GM12878 (cell line): Measurements from ENCODE around the gene FBN3. TPM values are rescaled to one million over a fixed set of nuclear protein-coding genes. Genes with fewer than 3 reads are reported as not detected.

Experiments
- ATAC-seq: fragments of 200-7000 bp; cut with Tn5 transposase; 3 replicates; pipeline ENCODE4 v1.9.1; 2020; ENCODE audit warnings: mild to moderate bottlenecking, moderate library complexity
- BruUV-seq: library from RNA; stranded (reverse); fragments of 400-500 nt; replicated peaks from 2 replicates; lab custom pipeline; 2021; lab: Mats Ljungman, UMichigan
- CTCF ChIA-PET: fragments of 300-600 bp; sonication (Branson Sonifier 250); formaldehyde crosslinking; extraction: SDS; loops from one replicate; lab custom pipeline; 2021; ENCODE audit warnings: inconsistent platforms; lab: Yijun Ruan, JAX
- POLR2A ChIA-PET: fragments of 350-600 bp; formaldehyde crosslinking; extraction: SDS; loops from one replicate; lab custom pipeline; 2021; ENCODE audit warnings: inconsistent platforms; lab: Charles Lee
- RAD21 ChIA-PET: fragments of 300-600 bp; sonication (Branson Sonifier 250); formaldehyde crosslinking; loops from one replicate; lab custom pipeline; 2023; ENCODE audit warnings: antibody characterized with exemption; ENCODE audit not compliant: unreplicated experiment; lab: Charles Lee
- SMC1A ChIA-PET: fragments of 300-600 bp; sonication (Branson Sonifier 250); formaldehyde crosslinking; loops from one replicate; lab custom pipeline; 2023; ENCODE audit not compliant: unreplicated experiment, uncharacterized antibody; lab: Charles Lee
- DNase-seq: peaks from one replicate; pipeline ENCODE4 v3.0.0-alpha.2; 2011; ENCODE audit warnings: low read depth, low spot score
- FAIRE-seq: peaks from 3 replicates; lab custom pipeline; 2011; peaks lifted over from hg19 to GRCh38; lab: Jason Lieb, UNC
- H2AFZ ChIP-seq: 2 replicates; pipeline ENCODE4 v1.6.0; 2011; ENCODE audit warnings: low read depth, low read length, control low read depth; ENCODE audit not compliant: control insufficient read depth
- H3K27ac ChIP-seq: 2 replicates; pipeline ENCODE4 v1.5.1; 2011; ENCODE audit warnings: control low read depth; ENCODE audit not compliant: control insufficient read depth, insufficient read depth
- H3K27me3 ChIP-seq, 2 experiments: replicated peaks in 1 of 2; 2 replicates each; pipeline versions ENCODE4 v1.6.0 to v1.6.1; 2011; ENCODE audit warnings: low read length in 1 of 2; ENCODE audit not compliant: control insufficient read depth in 2 of 2, insufficient read depth in 2 of 2
- H3K36me3 ChIP-seq, 2 experiments: 2 replicates each; pipeline ENCODE4 v1.5.1; 2011; ENCODE audit warnings: low read length in 1 of 2; ENCODE audit not compliant: control insufficient read depth in 2 of 2, insufficient read depth in 2 of 2
- H3K4me1 ChIP-seq: 2 replicates; pipeline ENCODE4 v1.6.1; 2011; ENCODE audit warnings: mild to moderate bottlenecking, low read length, moderate library complexity, mixed read lengths; ENCODE audit not compliant: control insufficient read depth, insufficient read depth
- H3K4me2 ChIP-seq: 2 replicates; pipeline ENCODE4 v1.6.0; 2011; ENCODE audit warnings: control low read depth; ENCODE audit not compliant: control insufficient read depth, insufficient read depth
- H3K4me3 ChIP-seq: fragments of 200-600 bp; sonication (generic); 2 replicates; pipeline ENCODE4 v1.5.1; 2016
- H3K79me2 ChIP-seq: 2 replicates; pipeline ENCODE4 v1.6.0; 2011; ENCODE audit warnings: low read length; ENCODE audit not compliant: control insufficient read depth, insufficient read depth
- H3K9ac ChIP-seq: 2 replicates; pipeline ENCODE4 v1.8.0; 2011; ENCODE audit warnings: low read length, control low read depth, mixed read lengths; ENCODE audit not compliant: control insufficient read depth, insufficient read depth
- H3K9me3 ChIP-seq: replicated peaks from 3 replicates; pipeline ENCODE4 v1.5.1; 2011; ENCODE audit warnings: mild to moderate bottlenecking, low read length; ENCODE audit not compliant: control insufficient read depth, insufficient read depth
- H4K20me1 ChIP-seq: 2 replicates; pipeline ENCODE4 v1.6.0; 2011; ENCODE audit not compliant: control insufficient read depth, insufficient read depth
- CBFB ChIP-seq: IDR thresholded peaks from 2 replicates; pipeline ENCODE4 v1.6.1; 2016; ENCODE audit warnings: antibody characterized with exemption, low read depth
- CHD1 ChIP-seq: IDR thresholded peaks from 2 replicates; pipeline ENCODE4 v1.6.1; 2012; ENCODE audit warnings: low read depth, low read length, improper control_type of control experiment
- EP300 ChIP-seq, 2 experiments: fragments of 150-350 bp in 1 of 2; IDR thresholded peaks; 2 replicates each; pipeline ENCODE4 v1.6.1; 2011 to 2012; ENCODE audit warnings: low read depth in 2 of 2, low read length in 2 of 2, borderline replicate concordance in 1 of 2, improper control_type of control experiment in 1 of 2, inconsistent platforms in 1 of 2; ENCODE audit not compliant: control insufficient read depth in 1 of 2
- HDAC2 ChIP-seq: fragments of 200-600 bp; sonication (generic); IDR thresholded peaks from 2 replicates; pipeline ENCODE4 v1.6.1; 2017
- HSF1 ChIP-seq: fragments of 150-350 bp; IDR thresholded peaks from 2 replicates; pipeline ENCODE4 v1.6.1; 2014; ENCODE audit warnings: mild to moderate bottlenecking, low read depth, low read length
- KLF5 ChIP-seq: fragments of 450-650 bp; IDR thresholded peaks from 2 replicates; pipeline ENCODE4 v1.6.1; 2014; ENCODE audit warnings: mild to moderate bottlenecking; ENCODE audit not compliant: partially characterized antibody
- LARP7 ChIP-seq: fragments of 450-650 bp; IDR thresholded peaks from 2 replicates; pipeline ENCODE4 v1.6.1; 2017; ENCODE audit warnings: mild to moderate bottlenecking
- MXI1 ChIP-seq: fragments of 150-350 bp; IDR thresholded peaks from 2 replicates; pipeline ENCODE4 v1.6.1; 2011; ENCODE audit warnings: low read depth, mild to moderate bottlenecking, inconsistent platforms, low read length, improper control_type of control experiment
- MYC ChIP-seq: IDR thresholded peaks from 2 replicates; pipeline ENCODE4 v1.6.1; 2011; ENCODE audit warnings: mild to moderate bottlenecking, low read length, moderate library complexity, inconsistent platforms; ENCODE audit not compliant: insufficient read depth, insufficient replicate concordance, insufficient read length, severe bottlenecking
- POU2F2 ChIP-seq: IDR thresholded peaks from 3 replicates; pipeline ENCODE4 v1.6.1; 2011; ENCODE audit warnings: low read depth, mild to moderate bottlenecking, low read length, borderline replicate concordance
- RCOR1 ChIP-seq: conservative IDR thresholded peaks from 2 replicates; pipeline ENCODE4 v1.6.1; 2012; ENCODE audit warnings: low read depth, low read length, improper control_type of control experiment
- SREBF2 ChIP-seq: IDR thresholded peaks from 2 replicates; pipeline ENCODE4 v1.6.1; 2012; ENCODE audit warnings: mild to moderate bottlenecking, low read length
- TAF1 ChIP-seq: IDR thresholded peaks from 2 replicates; pipeline ENCODE4 v1.6.1; 2011; ENCODE audit warnings: mild to moderate bottlenecking, low read depth, low read length, borderline replicate concordance
- ZNF24 ChIP-seq: fragments of 450-650 bp; IDR thresholded peaks from 2 replicates; pipeline ENCODE4 v1.6.1; 2017; ENCODE audit warnings: antibody characterized with exemption, mild to moderate bottlenecking
- ZNF384 ChIP-seq: IDR thresholded peaks from 2 replicates; pipeline ENCODE4 v1.6.1; 2012; ENCODE audit warnings: low read depth, mild to moderate bottlenecking, low read length, improper control_type of control experiment, borderline replicate concordance
- WGBS: methylation state at CpG from one replicate; pipeline ENCODE4 v1.1.6; 2016; ENCODE audit warnings: low lambda C conversion rate; ENCODE audit not compliant: insufficient replicate concordance, insufficient coverage; ENCODE audit errors: missing lambda C conversion rate; 5-methylcytosine and 5-hydroxymethylcytosine counted together
- in situ Hi-C: fragments of 300-500 bp; cut with MboI; formaldehyde crosslinking; loops from 9 replicates; pipeline ENCODE4 v1.14.3; 2018; ENCODE audit warnings: mixed read lengths
- intact Hi-C: fragments of 100-400 bp; cut with micrococcal nuclease; formaldehyde crosslinking; loops from one replicate; pipeline ENCODE4 v1.14.2; 2022; ENCODE audit not compliant: unreplicated experiment
- polyA plus RNA-seq, 11 experiments: library from polyadenylated mRNA; depleted of rRNA in 4 of 11; unstranded in 6 of 11; stranded (reverse) in 5 of 11; fragments of >200 nt; fragmentation: Nextera tagmentation in 4 of 11; fragmentation: Illumina TruSeq in 1 of 11; extraction: Ambion mirVana in 4 of 11; extraction: Trizol in 1 of 11; gene quantifications; 1 replicate in 1 of 11; 2 replicates in 10 of 11; pipeline versions ENCODE4 v1.2.1 to v1.2.3, GENCODE V29; 2011 to 2016; ENCODE audit warnings: inconsistent platforms in 2 of 11, missing spikeins in 2 of 11, low read depth in 1 of 11
- total RNA-seq, 4 experiments: library from RNA; depleted of rRNA in 3 of 4; stranded (reverse); fragments of >200 nt in 3 of 4; fragmentation: Illumina TruSeq in 1 of 4; extraction: Trizol in 1 of 4; gene quantifications; 2 replicates each; pipeline versions ENCODE4 v1.2.1 to v1.2.3, GENCODE V29; 2013 to 2021

The FBN3 gene
- total and polyA plus RNA-seq, 10 of the 15 experiments (the other 5 are each of a cell fraction or from before 2014, with no cell fraction given) = 0.05 TPM; not detected in 9

- intact Hi-C loops = no loop called here
- Histone ChIP-seq H3K36me3 (no peaks in the 10 kb centered on the region), H3K9ac (no peak overlapping the region), H3K4me3 (no peak overlapping the region), H3K27ac (no peak overlapping the region), H3K4me1 (no peaks in the 10 kb centered on the region), H3K27me3 (no peaks in the 10 kb centered on the region), H3K4me2 (no peak overlapping the region), H3K9me3 (peaks cover 5% of the 10 kb centered on the region; the same call in 2 of the 3 replicates), H3K79me2 (no peaks in the 10 kb centered on the region), H2AFZ (no peak overlapping the region), H4K20me1 (no peaks in the 10 kb centered on the region)
- DNase-seq (no peak), ATAC-seq (no peak), FAIRE-seq (no peak)
- CTCF ChIA-PET = no interaction called here
- RAD21 ChIA-PET = no interaction called here
- WGBS = 70% methylated on average over 2 of the region's 2 CpGs
- SMC1A ChIA-PET = no interaction called here
- no TSS peak for BruUV-seq
- in situ Hi-C loops = no loop called here
- TF ChIP-seq LARP7 (no peak), EP300 (IDR thresholded peaks at IDR 0.05; ENCODE audit: borderline replicate concordance in 1 of 2, control insufficient read depth in 1 of 2, low read depth in 2 of 2, low read length in 2 of 2) (no peak), CHD1 (no peak), TAF1 (no peak), KLF5 (no peak), MYC (no peak), HDAC2 (no peak), ZNF384 (no peak), HSF1 (no peak), RCOR1 (no peak), CBFB (no peak), POU2F2 (no peak), MXI1 (no peak), SREBF2 (no peak), ZNF24 (no peak)
- POLR2A ChIA-PET = no interaction called here
Measured at GRCh38 chr19:8090950-8091349, 58.4 kb downstream of the FBN3 start.
